Ecto neural progenitor cell (in vitro differentiated cells): Measurements from ENCODE around the gene DNAJB6.

ENCODE experiments used
- DNase-seq: peaks from one replicate; pipeline ENCODE4 v3.0.0-alpha.2; 2018; ENCODE audit warnings: low spot score

The DNAJB6 gene

GRCh38 chr7:157336383-157337315 lies at the start of gene DNAJB6:
Gene DNAJB6 (plus strand): TSS chr7:157337004. CDS start chr7:157358573, 21,569 bp downstream.
- DNase-seq = peak; percentile 95

GRCh38 chr7:157291404-157292080 lies 45.3 kb upstream of the DNAJB6 start:
- DNase-seq = no peak

- no peak for DNase-seq
Measured at GRCh38 chr7:157292258-157292657, 44.5 kb upstream of the DNAJB6 start.

GRCh38 chr7:157292770-157293412 lies 43.9 kb upstream of the DNAJB6 start:
- DNase-seq = no peak

GRCh38 chr7:157293413-157293788 lies 43.4 kb upstream of the DNAJB6 start:
- DNase-seq = no peak

GRCh38 chr7:157294773-157295172 lies 42.0 kb upstream of the DNAJB6 start:
- DNase-seq = no peak

- no peak for DNase-seq
Measured at GRCh38 chr7:157295338-157295737, 41.5 kb upstream of the DNAJB6 start.

- DNase-seq = no peak
Measured at GRCh38 chr7:157297185-157297584, 39.6 kb upstream of the DNAJB6 start.

- no peak for DNase-seq
Measured at GRCh38 chr7:157299317-157299612, 37.5 kb upstream of the DNAJB6 start.

GRCh38 chr7:157299613-157300368 lies 37.0 kb upstream of the DNAJB6 start:
- no peak for DNase-seq

GRCh38 chr7:157300369-157300825 lies 36.4 kb upstream of the DNAJB6 start:
- DNase-seq = no peak

GRCh38 chr7:157301610-157302120 lies 35.1 kb upstream of the DNAJB6 start:
- no peak for DNase-seq

GRCh38 chr7:157306846-157307838 lies 29.7 kb upstream of the DNAJB6 start:
- DNase-seq = no peak

GRCh38 chr7:157309988-157310668 lies 26.7 kb upstream of the DNAJB6 start:
- DNase-seq = no peak

- DNase-seq = no peak
Measured at GRCh38 chr7:157310676-157311185, 26.1 kb upstream of the DNAJB6 start.

GRCh38 chr7:157312941-157313340 lies 23.9 kb upstream of the DNAJB6 start:
- no peak for DNase-seq

GRCh38 chr7:157313645-157314044 lies 23.2 kb upstream of the DNAJB6 start:
- DNase-seq = no peak

GRCh38 chr7:157318015-157318706 lies 18.6 kb upstream of the DNAJB6 start:
- DNase-seq = no peak

GRCh38 chr7:157320608-157320980 lies 16.2 kb upstream of the DNAJB6 start:
- no peak for DNase-seq
